GM21526 (cell line): ENCODE results near the gene LDLRAD4.
A peak's percentile ranks its signal among the peaks of the same experiment; 100 is the strongest.

Experiments used
- ATAC-seq: cut with Tn5 transposase; IDR thresholded peaks from one replicate; pipeline ENCODE4 v1.9.1; 2021; ENCODE audit warnings: moderate library complexity; ENCODE audit not compliant: unreplicated experiment, low FRiP score

The LDLRAD4 gene

DNA sequence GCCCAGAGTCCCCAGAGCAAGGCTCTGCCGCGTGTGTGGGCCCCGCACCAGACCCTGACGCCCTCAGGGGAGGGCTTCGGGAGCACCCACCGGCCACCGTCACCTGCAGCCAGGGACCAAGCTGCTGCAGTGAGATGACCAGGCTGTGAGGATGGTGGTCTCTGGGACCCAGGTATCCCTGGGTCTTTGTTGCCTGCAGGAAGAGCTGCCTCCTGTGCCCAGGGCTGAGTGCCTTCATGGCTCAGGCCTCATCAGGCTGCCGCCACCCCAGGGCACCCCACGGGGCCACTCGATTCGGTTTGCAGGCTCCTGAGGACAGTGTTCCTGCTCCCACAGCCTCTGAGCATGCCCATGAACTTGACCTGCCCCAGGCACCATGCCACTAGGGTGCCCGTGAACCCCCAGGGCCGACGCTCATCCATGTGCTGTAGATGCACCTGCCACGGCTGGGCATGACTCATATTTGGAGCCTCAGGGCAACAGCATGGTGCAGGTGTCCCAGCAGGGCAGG lies 398.0 kb downstream of the LDLRAD4 start:
- no peak for ATAC-seq

DNA sequence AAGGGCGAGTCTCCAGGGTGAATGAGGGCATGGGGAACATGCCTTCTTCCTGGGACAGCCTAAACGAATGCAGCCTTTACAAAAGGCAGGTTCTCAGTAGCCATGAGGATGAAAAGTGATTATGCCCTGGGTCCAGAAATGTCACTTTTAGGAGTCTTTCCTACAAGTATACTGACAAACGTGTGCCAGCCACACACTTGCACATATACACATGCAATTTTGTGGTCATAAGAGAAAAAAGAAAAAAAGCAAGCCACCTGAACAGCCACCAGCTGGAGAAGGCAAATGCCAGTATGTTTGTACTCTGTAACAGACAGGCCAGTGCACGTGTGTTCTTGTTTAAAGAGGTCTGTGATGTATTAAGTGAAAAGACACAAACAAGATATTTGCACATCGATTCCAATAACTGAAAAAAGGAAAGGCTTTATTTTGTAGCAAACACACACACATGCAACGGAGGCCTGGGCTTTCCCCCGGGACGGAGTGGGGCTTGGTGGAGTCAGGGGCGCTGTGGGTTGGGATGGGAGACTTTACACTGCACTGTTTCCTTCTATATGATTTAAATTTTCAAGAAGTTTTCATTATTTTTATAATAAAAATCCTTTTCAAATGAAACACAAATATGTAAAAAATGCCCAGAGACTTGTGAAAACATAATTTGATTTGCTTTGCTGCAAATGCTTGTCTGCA lies 399.4 kb downstream of the LDLRAD4 start:
- ATAC-seq, result no peak

DNA sequence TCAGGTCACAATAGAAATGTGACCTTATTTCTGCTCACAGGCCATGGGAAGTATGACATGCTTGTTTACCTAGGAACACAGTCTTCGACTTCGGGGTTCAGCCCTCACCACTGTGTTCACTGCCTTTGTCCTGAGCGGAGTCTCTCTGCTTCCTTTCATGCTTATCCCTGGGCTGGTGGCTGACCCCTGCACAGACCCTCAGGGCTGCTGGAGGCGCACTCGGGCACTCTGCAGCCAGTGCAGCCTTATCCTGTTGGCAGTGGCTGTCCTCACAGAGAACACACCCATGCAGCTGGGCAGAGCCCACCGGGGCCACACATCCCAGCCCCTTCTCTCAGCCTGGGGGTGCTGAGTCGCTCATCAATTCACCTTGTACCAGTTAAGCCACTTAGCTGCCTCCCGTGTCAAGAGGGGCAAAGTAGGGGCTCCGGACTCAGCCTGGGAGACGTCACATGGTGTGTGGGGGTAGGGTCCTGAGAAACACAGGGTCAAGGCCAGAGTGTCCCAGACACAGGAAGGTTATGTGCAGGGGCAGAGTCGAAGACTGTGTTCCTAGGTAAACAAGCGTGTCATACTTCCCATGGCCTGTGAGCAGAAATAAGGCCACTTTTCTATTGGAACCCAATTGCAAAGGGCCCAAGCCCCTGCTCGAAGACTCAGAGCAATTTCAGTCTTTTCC lies 400.3 kb downstream of the LDLRAD4 start:
- no peak for ATAC-seq

DNA sequence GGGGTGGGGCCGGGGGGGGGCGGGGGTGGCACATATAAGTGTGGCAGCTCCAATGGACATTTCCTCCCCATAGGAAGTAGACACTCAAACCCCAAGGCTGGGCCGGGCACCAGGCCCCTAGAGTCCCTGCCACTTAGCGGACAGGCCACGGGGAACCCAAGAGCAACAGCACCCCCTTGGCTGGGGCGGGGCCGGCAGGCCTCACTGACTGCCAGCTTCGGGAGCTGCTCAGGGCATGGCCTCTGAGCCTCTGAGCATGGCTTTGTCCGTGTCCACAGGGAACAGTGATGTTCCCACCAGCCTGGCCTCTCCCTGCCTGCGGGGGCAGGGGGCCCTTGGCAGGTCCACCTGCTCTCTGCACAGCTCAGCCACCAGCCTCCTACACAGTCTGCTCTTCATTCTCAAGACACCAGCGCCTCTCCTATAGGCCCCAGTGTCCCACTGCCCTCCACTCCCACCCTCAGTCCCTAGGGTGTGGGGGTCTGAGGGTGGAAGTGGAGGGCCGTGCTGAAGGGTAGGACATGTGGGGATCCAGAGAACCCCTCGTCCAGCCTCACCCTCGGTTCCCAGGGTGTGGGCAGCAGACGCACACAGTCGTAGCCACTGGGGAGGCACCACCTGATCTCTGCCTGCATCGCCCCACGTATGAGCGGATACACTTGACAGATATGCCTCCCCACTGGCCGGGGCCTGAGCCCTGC lies 401.1 kb downstream of the LDLRAD4 start:
- ATAC-seq, result no peak

DNA sequence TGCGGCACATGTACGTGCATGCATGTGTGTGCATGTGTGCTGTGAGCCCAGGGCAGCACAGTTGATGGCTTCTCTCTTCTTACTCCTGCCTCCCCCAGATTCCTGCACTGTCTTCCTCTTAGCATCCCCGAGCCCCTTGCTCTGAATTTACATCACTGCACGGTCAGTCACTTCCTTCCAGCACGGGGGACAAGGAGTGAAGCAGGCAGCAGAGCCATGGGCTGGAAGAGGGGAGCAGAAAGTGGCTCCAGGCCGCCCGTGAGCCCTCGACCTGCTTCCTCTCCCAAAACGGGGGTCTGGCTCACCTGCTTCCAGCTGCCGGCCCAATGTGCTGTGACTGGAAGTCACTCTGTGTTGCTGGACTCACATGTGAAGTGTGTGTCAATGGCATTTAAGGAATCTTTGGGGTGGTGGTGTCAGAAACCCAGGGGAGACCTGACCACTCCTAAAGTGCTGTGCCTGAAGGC lies 401.7 kb downstream of the LDLRAD4 start:
- no peak for ATAC-seq

DNA sequence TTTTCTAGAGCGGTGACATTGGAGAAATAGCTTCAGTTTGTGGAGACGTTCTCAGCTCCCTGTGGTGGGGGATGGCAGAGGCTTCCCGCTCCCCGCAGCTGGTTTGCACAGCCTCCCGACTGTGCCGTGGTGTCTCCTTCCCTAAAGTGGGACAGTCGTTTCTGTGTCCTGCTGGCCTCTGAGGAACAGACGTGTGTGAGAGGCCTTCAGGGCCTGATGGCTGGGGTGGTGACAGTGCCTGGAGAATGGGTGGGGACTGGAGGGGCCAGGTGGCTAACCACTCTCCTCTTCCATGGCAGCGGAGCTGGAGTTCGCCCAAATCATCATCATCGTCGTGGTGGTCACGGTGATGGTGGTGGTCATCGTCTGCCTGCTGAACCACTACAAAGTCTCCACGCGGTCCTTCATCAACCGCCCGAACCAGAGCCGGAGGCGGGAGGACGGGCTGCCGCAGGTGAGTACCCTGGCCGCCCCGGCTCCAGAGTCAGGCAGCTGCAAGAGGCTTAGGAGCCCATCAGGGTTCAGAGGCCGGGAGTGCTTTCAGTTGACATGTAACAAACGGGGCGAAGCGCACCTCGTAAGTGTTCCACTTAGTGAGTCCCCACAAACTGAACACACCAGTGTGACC lies 402.4 kb downstream of the LDLRAD4 start:
- ATAC-seq, result no peak

DNA sequence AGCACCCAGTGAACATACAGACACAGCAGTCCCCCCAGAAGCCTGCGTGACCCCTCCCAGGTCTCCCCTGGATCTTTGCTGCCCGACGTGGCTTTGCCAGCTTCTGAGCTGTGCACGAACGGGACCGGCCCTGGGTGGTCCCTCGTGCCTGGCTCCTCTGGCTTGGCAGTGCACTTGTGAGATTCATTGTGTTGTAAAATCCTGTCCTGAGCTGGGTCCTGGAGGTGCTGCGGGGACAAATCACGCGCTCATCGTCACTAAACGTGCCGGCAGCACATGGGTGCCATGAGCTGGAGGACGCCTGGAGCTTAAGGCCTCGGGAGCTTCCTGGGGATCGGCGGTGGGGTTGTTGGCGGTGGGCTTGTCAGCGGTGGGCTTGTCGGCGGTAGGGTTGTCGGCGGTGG lies 402.9 kb downstream of the LDLRAD4 start:
- no peak for ATAC-seq

DNA sequence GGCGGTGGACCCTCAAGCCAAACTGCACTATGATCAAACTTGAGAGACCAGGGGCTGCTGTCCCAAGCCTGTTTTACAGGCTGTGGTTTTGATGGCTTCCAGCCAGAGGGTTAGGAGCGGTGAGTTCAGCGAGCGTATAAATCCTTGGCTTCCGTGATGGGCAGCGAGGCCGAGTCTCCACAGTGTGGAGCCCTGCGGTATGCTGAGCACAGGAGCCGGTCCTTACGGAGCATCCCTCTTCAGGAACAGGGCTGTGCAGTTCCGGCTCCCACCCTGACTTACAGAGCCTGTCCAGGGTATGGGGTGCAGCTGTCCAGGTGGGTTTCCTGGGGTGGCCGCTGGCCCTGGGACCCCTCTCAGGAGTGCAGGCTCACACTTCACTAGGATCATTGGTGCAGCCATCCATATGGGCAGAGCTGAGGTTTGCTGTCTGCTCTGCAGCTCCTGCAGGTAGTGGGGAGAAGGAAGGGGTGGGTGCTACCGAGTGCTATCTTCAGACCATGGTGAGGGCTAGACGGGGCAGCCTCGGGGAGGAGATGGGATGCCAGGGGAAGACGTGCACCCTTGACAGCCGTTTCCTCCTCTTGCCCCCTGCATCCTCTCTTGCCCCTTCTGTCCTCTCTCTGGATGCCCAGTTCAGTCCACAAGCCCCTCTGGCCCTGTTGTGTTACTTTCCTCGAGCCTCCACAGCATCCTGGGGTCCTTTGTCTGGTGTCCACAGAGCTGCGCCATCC lies 403.5 kb downstream of the LDLRAD4 start:
- ATAC-seq, result no peak

DNA sequence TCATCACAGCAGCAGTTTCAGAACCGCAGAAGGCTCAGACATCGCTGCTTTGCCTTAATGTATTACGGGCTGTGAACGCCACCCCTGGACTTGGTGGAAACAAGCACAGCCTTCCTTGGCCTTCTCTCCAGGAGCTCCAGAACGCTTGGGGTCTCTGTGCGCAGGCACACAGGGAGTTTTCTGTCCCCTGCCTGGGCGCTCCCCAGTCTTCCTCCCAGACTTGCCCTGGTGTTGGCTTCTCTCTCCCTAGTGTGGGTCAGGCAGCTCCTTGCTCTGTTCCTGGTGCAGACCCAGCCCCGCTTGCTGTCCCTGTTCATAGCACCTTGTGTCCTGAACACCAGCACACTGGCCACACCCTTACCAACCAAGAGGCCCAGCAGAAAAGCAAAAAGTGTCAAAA lies 404.2 kb downstream of the LDLRAD4 start:
- no peak for ATAC-seq

DNA sequence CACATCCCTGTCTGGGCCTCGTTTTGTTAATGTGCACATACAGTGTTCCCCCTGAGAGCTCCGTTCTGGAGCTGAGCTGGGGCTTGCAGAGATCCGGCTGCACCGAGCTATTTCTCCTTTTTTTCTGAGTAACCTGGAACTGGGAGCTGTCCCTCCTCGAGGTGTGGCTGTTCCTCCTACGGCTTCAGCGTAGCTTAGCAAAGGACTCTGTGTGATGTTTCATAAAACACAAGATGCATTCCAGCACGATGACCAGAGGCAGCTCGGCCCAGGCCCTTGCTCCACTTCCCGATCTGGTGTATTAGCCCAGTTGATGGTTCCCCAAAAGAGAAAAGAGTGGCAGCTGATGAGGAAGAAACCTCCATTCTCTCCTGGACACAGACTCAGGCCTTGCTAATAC lies 404.8 kb downstream of the LDLRAD4 start:
- ATAC-seq, result no peak

DNA sequence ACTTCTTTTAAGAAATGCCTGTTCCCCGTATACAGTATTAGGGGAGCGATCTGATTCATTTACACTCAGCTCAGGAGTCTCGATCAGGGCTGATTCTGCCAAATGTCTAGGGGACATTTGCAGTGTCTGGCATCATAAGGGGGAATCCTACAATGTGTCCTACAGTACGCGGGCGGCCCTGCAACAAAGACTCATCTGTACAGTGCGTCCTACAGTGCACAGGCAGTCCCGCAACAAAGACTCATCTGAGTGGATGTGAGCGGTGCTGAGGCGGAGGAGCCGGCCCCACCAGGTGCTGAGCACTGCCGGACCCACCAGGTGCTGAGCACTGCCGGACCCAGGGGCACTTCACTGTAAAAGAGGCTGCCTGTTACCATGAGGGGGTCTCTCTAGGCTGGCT lies 405.3 kb downstream of the LDLRAD4 start:
- no peak for ATAC-seq

DNA sequence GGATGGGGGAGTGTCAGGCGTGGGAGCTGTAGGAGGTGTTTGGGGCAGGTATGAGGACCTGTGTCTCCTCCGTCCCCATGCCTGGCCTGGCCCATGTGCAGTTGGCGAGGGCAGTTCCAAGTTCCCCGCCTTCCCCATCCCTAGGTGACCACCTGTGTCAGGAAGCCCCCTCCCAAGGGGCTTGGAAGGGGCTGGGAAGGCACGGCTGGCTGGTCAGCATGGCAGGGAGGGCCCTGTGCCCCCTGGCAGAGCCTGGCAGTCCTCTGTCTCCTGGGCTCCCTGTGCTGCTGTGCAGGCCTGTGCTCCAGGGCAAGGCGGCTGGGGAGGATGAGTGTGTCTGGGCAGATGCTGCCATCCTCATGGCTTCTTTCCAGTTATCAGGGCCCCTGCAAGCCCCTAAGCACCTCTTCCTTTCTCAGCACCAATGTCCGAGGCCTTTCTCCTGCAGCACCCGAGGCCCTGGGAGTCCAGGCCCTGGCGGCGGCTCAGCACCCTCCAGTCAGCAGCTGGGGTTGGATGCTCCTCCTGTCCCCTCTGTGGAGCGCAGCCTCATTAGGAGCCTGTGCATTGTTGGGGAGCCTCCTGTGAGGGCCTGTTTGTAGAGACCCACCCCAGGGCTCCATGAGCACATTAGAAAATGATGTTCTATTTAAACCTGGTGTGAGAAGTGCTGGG lies 406.1 kb downstream of the LDLRAD4 start:
- ATAC-seq, result no peak

DNA sequence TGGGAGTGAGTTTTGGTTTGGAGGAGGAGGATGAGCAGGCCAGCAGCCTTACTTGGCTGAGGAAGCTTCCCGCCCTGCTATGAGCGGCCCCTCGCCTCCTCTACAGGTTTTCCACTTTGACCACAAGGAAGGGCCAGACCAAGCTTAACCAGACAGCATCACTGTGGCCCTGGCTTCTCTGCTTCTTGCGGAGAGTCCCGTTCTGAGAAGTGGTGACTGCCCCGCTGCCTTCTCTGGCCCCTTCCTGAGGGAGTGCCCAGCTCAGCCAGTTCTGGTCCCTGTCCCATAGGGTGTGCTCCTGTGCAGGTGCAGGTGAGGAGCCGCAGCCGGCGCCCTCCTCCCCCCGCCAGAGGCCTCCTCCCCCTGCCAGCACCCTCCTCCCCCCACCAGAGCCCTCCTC lies 406.8 kb downstream of the LDLRAD4 start:
- ATAC-seq, result no peak

DNA sequence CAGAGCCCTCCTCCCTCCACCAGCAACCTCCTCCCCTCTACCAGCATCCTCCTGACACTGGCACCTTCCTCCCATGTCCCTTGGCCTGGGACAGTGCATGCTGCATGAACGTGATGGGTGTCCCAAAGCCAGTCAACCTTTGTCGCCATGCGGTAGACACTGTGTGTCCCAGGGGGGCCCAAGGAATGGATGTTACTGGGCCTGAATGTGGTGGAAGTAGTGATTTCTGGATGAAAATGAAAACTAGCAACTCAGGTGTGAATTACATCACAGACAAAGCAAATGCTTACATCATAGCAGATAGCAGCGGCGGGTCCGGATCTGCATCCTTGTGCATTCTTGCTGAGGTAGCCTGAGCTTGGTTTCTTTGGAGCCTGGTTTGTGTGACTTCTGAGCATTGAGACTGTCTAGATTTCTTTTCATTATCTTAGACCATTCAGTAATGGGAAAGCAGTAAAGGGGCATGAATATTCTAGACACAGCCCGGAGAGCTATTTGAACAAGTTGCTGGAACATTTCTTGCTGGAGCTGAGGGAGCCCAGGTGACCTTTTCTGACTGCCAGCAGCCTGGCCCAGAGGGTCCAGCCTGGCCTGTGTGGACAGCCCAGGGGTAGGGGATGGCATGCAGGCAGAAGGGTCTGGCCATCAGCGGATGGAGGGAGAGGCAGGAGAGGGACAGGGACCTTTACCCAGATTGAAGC lies 407.4 kb downstream of the LDLRAD4 start:
- ATAC-seq, result no peak

DNA sequence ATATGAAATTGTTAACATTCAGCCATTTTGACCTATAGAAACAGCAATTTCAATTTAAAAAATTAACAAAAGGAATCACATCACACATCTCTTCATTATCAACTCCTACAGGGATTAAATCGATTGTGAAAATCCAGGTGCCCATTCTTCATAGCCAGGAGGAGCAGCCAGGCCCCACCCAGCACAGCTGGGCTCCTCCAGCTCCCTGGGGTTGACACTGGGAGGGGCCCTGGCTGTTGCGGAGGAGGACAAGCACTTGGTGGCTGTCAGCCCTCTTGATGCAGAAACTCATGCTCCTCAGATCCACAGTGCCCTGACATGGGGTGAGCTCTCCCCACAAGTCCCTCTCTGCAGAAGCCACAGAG lies 408.0 kb downstream of the LDLRAD4 start:
- ATAC-seq, result no peak

DNA sequence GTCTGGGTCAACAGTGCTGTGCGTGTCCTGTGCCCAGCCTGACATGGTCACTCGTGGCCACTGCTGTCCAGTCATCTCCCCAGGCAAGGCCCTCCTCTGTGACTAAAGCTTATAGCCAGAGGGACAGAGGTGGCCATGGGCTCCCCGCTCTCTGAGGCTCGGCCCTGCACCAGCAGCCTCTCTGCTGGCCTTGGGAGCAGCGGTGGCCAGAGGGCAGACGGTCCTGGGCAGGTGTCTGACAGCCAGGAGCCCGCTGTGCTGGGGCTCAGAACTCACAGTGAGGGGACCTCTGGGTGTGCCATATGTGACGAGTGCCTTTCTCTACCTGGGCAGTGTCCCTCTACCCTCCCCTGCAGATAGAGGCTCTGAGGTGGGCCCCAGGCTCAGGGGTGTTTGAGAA lies 409.1 kb downstream of the LDLRAD4 start:
- ATAC-seq, result no peak

DNA sequence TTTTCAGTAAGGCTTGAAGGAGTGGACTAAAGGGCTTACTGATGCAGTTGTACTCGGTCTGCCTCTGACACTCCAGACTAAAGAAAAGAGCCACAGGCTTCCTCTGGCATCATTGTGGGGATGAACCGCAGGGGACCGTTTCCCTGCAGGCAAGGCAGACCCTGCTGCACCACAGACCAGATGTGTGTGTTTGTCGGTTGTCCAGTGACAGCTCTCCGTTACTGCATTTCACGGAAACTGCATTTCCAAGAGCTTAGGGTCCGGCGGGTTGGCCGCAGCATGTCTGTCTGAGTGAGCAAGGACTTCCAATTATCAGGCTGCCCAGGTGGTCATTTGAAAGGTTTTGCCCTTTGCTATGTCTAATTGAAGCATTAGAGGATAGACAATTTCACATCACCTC lies 409.7 kb downstream of the LDLRAD4 start:
- ATAC-seq, result no peak

DNA sequence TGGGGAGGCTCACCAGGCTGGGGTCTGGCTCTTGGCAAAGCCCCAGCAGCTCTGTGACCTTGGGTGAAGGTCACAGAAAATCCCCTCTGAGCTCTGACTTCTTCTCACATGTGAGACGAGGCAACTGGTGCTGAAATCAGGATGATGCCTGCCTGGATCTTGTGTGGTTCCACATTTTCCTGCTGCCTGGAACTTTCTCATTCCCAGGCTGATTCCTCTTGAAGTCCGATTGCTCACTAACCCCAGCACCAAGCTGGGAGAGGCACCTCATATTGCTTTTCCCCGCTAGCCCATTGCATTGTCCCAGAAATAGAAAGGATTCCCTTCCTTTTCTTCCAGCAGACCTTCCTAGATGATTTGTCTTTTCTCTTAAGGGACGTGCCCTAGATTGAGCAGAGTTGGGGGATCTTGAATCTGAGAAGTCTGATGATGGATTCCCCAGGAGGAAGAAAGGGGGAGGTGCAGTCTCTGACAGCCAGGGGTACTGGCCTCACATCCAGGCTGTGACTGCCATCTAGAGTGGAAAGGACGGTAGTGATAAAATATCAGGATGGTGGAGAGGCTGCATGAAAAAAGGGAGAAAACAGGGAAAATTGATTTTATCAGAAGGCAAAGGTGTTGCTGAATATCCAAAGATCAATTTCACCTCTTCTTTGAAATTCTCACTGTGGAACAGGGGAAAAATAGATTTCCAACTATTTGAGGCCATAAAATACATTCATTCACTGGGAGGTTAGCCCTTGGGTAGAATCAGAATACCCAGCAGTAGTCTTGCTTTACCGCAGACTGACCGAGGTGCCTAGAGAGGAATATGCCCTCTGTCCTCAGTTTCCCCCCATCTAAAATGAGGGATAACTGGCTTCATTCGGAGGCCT lies 411.5 kb downstream of the LDLRAD4 start:
- peak; percentile 58 for ATAC-seq
